GM21528 (cell line): ENCODE results near the gene NELL2.

Experiments used
- ATAC-seq: cut with Tn5 transposase; IDR thresholded peaks from one replicate; pipeline ENCODE4 v1.9.1; 2021; ENCODE audit warnings: mild to moderate bottlenecking, moderate library complexity; ENCODE audit not compliant: unreplicated experiment, low FRiP score

NELL2 gene

DNA sequence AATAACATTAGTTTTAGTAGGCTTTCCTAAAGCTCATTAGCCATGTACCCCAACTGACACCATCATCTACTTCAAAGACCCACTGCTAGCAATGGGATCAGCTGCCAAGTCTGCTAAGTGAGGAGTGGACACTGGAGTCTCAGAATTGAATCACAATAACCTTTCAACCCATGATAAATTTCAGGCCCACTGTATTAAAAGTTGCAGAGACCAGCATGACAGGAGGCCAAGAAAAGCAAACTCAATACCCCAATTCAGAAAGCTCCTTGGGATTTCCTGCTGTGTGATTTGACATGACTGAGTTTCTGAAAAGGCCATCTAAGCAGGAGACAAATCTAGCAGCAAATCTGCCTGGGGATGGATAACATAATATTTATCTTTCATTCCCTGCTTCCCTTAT, 320.7 kb downstream of the NELL2 start:
- no peak for ATAC-seq

DNA sequence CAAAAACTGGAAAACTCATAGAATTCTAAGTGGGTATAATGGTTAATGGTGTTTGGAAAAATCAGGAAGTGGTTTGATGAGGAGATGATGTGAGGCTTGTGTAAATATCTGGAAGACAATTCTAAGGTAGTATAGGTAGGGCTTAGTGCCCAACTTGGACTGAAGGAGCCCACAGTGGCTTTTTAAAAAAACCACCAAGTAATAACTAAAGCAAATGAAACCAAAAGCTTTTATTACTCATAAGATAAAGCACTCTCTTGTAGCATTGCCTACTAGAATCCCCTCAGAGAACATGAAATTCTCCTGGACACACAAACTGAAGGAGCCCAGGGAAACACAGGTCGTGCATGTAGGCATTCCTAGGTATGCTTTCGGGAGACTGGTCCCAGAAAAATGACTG, 324.5 kb downstream of the NELL2 start:
- no peak for ATAC-seq

- no peak for ATAC-seq
Observed at GRCh38 chr12:44550377-44550776, 325.7 kb downstream of the NELL2 start.

DNA sequence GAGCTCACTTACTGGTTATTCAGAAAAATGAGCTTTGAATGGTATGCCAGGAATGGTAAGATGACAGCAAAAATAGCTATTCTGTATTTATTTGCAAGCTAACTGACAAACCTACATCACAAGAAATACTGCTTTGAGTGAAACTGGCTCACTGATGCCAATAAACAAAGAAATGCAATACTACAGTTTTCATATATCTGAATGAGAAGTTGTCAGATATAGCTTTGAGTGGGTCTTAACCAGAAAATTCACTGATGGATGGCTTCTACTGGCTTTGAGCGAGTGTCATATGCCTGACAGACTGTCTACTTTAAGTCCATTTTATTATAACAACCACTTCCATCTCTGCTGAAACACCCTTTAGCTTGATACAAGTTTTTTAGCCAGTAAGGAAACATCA, 330.1 kb downstream of the NELL2 start:
- ATAC-seq, result no peak

DNA sequence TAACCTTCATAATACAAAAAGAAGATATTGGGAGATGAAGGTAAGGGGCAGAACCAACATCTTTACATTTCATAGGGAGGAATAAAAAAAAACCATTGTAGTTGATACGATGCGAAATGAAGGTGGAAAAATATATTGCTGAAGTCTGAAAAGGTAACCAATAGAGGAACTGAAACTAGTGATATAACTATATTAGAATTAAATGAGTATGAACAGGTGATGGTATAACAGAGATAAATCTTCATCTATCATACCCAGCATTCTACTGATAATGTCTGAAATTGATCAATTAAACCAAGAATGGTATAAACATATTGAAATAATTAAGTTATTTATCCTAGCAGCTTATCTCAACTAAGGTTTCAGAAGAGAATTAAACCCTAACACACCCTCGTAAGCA, 332.1 kb downstream of the NELL2 start:
- no peak for ATAC-seq

DNA sequence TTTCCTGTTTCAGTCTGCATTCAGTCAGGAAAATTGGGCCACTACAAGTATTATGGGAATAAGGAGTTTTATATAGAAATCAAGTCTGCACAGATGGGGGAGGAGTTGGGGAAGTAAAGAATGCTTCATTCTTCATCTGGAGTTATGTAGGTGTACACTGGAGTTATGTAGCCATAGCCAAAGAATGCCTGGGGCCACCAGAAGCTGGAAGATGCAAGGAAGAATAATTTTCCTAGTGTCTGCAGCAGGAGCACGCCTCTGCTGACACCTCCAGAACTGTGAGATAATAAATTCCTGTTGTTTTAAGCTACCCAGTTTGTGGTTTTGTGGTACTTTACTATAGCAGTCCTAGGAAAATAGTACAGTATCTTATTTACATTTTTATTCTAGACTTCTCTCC, 333.4 kb downstream of the NELL2 start:
- ATAC-seq, result no peak

DNA sequence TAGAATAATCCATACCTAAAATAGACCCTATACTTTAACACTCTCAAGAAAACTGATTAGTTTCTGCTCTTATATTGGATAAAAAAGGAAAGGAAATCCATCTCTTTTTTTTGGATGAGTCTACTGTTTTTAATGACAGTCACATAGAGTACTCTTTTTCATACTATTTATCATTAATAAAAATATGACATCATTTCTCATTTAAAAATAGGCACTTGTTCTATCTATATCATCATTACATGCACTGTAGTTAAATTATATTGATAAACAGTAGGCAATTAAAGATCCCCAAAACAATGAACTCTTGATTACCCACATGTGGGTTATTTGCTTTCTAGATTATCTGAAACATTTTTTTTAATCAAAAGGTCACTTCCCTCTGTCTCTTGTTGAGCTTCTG, 338.8 kb downstream of the NELL2 start:
- ATAC-seq, result no peak

DNA sequence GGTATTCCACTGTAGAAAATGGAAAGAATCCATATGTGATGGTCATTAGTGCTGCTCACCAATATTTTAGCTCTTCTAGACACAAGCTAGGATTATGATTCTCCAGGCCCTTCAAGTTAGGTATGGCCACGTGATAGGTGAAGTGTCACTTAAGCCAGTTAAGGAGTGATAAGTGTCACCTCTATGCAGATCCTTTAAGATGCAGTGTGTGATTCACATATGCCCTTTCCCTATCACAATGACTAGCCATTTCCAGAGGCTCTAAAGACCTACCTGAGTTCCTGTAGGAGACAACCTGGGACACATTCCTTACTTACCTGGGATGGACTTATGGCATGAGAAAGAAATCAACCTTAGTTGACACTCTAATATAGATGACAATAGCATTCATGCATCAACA, 343.2 kb downstream of the NELL2 start:
- no peak for ATAC-seq

DNA sequence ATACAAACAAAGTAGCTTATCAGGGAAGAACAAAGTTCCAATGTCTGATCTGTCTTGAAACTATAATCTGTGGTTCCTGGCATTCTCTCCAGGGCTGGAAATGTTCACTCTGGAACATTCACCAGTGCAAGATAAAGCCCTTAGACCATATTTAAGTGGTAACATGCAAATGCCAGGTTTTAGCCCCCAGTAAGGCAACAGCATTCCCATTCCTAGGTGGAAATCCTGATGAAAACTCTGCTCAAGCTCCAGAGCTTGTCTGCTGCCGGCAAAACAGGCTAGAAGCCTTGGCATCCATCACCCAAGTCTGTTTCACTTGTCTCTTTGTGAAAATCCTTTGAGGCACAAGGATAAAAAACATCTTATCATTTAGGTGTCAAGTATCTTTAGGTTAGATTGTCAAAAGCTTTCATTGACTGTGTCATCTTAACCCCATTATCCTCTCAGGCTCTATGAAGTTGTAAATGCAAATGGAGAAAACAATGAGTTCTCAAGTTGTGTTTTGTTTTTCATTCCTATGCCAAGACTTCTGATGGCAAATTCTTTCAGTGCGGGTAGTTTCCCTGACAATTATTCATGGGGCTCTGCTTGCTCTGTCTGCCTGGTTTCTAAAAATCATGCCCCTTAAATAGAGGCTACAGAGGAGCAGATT, 344.7 kb downstream of the NELL2 start:
- no peak for ATAC-seq

DNA sequence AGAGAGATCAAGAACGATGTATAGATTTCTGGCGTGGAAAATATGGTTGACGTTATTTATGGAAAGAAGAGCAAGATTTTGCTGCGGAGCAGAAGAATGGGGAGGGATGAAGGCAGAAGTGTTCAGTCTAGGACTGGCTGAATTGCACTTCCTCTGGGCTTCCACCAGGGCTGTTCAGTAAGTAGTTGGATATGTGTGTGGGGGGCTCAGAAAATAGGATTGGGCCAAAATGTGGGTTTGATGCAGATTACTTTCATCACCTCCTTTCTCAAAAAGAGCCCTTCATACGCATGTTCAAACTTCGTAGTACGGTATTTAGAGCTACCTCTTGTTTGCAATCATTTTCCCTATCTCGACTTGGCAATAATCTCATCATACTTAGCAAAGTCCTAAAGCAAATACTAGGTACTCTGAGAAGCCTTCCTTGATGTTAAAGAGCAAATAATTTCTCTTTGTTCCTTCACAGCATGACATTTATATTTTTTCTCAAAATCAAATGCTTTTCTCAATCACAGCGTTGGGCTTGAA, 349.4 kb downstream of the NELL2 start:
- no peak for ATAC-seq

GRCh38 chr12:44525806-44526654, 350.1 kb downstream of the NELL2 start:
- ATAC-seq, result no peak

GRCh38 chr12:44523828-44524227, 352.3 kb downstream of the NELL2 start:
- ATAC-seq, result no peak

DNA sequence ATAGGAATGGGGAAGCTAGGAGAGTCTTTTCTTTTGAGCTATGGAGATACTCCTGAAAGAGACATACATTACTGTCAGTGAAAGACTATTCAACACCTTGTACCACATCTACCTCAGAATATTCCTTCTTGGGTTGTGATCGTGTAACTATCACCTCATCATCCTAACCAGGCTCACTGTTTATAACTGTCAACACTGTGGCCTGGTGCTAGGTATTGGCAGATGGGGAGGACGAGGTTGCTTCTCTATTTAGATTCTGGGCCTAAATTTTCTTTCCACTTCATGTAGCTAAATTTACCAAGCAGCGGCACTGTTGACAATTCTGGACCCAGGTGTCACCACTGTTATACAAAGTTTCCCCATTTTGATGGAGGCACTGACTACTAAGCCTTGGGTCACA, 354.4 kb downstream of the NELL2 start:
- no peak for ATAC-seq

DNA sequence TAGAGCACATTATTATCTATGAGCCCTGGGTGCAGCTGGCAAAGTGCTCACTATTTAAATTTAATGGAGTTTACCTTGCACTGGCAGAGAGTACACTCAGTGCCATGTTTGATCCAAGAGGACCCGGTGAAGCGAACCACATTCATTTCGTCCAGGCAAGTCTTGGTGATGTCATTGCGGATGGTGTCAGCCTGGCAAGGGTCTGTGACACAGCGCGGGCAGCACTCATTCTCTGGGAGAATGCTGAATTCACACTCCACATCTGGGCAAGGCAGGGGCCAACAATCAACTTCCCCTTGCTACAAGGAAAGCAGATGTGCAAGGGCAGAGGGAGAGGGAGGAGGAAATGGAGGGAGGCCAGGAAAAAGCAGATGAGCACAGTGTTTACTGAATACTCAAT, 356.2 kb downstream of the NELL2 start:
- ATAC-seq, result no peak

- no peak for ATAC-seq
Observed at GRCh38 chr12:44511289-44511688, 364.8 kb downstream of the NELL2 start.

DNA sequence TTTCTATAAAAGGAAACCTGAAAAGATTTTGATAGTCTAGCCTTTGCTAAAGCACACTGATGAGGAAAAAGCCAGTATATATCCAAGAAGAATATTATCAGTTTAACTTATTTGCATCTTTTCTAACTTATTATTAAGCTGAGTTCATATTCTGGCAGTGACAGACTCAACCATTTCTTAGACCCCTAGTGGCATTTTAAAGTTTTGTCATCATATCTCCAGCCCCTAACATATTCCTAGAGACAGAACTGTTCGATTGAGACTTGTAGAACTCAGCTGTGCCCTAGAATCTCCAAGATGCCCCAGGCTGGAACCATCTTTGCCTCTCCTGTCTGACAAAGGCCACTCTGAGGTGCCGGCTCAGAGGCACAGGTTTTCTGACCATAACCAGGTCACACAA, 365.6 kb downstream of the NELL2 start:
- ATAC-seq, result no peak

GRCh38 chr12:44510076-44510475, 366.0 kb downstream of the NELL2 start:
- no peak for ATAC-seq

DNA sequence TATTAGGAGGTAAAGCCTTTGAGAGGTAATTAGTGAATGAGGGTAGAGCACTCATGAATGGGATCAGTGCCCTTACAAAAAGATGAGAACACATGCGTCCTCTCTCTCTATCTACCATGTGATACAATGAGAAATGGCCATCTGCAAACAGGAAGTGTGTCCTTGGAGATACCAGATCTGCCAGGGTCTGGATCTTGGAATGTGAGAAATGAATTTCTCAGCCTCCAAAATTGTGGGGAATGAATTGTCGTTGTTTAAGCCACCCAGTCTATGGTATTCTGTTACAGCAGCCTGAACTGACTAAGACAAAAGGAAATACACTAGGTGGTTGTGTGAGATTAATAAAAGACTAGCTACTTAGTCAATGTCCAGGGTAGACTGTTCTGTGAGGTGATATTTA, 366.6 kb downstream of the NELL2 start:
- no peak for ATAC-seq

DNA sequence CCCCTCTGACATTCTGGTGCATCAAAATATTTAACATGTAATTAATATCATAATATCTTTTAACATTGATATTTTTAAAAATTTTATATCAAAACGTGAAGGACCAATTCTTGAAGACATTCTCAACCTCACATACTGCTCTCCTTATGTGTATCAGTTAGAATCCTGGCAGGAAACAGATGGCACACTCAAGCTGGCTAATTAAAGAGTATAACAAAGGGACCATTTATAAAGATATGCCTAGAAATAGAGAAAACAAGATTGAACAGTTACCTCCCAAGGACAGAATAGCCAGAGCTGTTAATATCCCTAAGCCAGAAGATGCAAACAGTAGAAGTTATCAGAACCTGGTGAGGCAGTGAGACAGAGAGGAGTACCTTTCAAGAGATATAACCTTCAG, 368.7 kb downstream of the NELL2 start:
- ATAC-seq, result no peak

GRCh38 chr12:44504799-44505198, 371.3 kb downstream of the NELL2 start:
- ATAC-seq, result no peak

DNA sequence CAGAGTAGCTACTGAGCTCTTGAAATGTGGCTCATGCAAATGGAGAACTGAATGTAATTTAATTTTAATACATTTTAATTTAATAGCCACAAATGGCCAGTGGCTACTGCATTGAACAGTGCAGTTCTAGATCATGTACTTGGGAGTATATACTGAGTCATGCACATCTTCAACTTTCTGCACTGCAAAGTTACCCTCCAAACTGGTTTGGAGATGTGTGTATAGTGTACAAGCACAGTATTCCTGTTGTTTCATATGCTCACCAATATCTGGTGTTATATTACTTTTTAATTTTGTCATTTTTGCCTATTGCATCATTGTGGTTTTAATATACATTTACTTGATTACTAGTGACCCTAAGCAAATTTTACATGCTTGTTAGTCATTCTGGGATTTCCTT, 372.8 kb downstream of the NELL2 start:
- ATAC-seq, result no peak

GRCh38 chr12:44502681-44503080, 373.4 kb downstream of the NELL2 start:
- ATAC-seq, result no peak
